GM12878 (cell line): ENCODE data around the gene MPST. TPM values are rescaled to one million over a fixed set of nuclear protein-coding genes. Genes with fewer than 3 reads are reported as not detected.

Source experiments
- ATAC-seq: fragments of 200-7000 bp; cut with Tn5 transposase; 3 replicates; pipeline ENCODE4 v1.9.1; 2020; ENCODE audit warnings: mild to moderate bottlenecking, moderate library complexity
- BruUV-seq: library from RNA; stranded (reverse); fragments of 400-500 nt; replicated peaks from 2 replicates; lab custom pipeline; 2021; lab: Mats Ljungman, UMichigan
- CTCF ChIA-PET: fragments of 300-600 bp; sonication (Branson Sonifier 250); formaldehyde crosslinking; extraction: SDS; loops from one replicate; lab custom pipeline; 2021; ENCODE audit warnings: inconsistent platforms; lab: Yijun Ruan, JAX
- POLR2A ChIA-PET: fragments of 350-600 bp; formaldehyde crosslinking; extraction: SDS; loops from one replicate; lab custom pipeline; 2021; ENCODE audit warnings: inconsistent platforms; lab: Charles Lee
- RAD21 ChIA-PET: fragments of 300-600 bp; sonication (Branson Sonifier 250); formaldehyde crosslinking; loops from one replicate; lab custom pipeline; 2023; ENCODE audit warnings: antibody characterized with exemption; ENCODE audit not compliant: unreplicated experiment; lab: Charles Lee
- SMC1A ChIA-PET: fragments of 300-600 bp; sonication (Branson Sonifier 250); formaldehyde crosslinking; loops from one replicate; lab custom pipeline; 2023; ENCODE audit not compliant: unreplicated experiment, uncharacterized antibody; lab: Charles Lee
- DNase-seq: peaks from one replicate; pipeline ENCODE4 v3.0.0-alpha.2; 2011; ENCODE audit warnings: low read depth, low spot score
- FAIRE-seq: peaks from 3 replicates; lab custom pipeline; 2011; peaks lifted over from hg19 to GRCh38; lab: Jason Lieb, UNC
- H2AFZ ChIP-seq: 2 replicates; pipeline ENCODE4 v1.6.0; 2011; ENCODE audit warnings: low read depth, low read length, control low read depth; ENCODE audit not compliant: control insufficient read depth
- H3K27ac ChIP-seq: 2 replicates; pipeline ENCODE4 v1.5.1; 2011; ENCODE audit warnings: control low read depth; ENCODE audit not compliant: control insufficient read depth, insufficient read depth
- H3K27me3 ChIP-seq, 2 experiments: replicated peaks in 1 of 2; 2 replicates each; pipeline versions ENCODE4 v1.6.0 to v1.6.1; 2011; ENCODE audit warnings: low read length in 1 of 2; ENCODE audit not compliant: control insufficient read depth in 2 of 2, insufficient read depth in 2 of 2
- H3K36me3 ChIP-seq, 2 experiments: 2 replicates each; pipeline ENCODE4 v1.5.1; 2011; ENCODE audit warnings: low read length in 1 of 2; ENCODE audit not compliant: control insufficient read depth in 2 of 2, insufficient read depth in 2 of 2
- H3K4me1 ChIP-seq: 2 replicates; pipeline ENCODE4 v1.6.1; 2011; ENCODE audit warnings: mild to moderate bottlenecking, low read length, moderate library complexity, mixed read lengths; ENCODE audit not compliant: control insufficient read depth, insufficient read depth
- H3K4me2 ChIP-seq: 2 replicates; pipeline ENCODE4 v1.6.0; 2011; ENCODE audit warnings: control low read depth; ENCODE audit not compliant: control insufficient read depth, insufficient read depth
- H3K4me3 ChIP-seq: fragments of 200-600 bp; sonication (generic); 2 replicates; pipeline ENCODE4 v1.5.1; 2016
- H3K79me2 ChIP-seq: 2 replicates; pipeline ENCODE4 v1.6.0; 2011; ENCODE audit warnings: low read length; ENCODE audit not compliant: control insufficient read depth, insufficient read depth
- H3K9ac ChIP-seq: 2 replicates; pipeline ENCODE4 v1.8.0; 2011; ENCODE audit warnings: low read length, control low read depth, mixed read lengths; ENCODE audit not compliant: control insufficient read depth, insufficient read depth
- H3K9me3 ChIP-seq: replicated peaks from 3 replicates; pipeline ENCODE4 v1.5.1; 2011; ENCODE audit warnings: mild to moderate bottlenecking, low read length; ENCODE audit not compliant: control insufficient read depth, insufficient read depth
- H4K20me1 ChIP-seq: 2 replicates; pipeline ENCODE4 v1.6.0; 2011; ENCODE audit not compliant: control insufficient read depth, insufficient read depth
- BCLAF1 ChIP-seq: fragments of 450-650 bp; IDR thresholded peaks from 2 replicates; pipeline ENCODE4 v1.6.1; 2017; ENCODE audit warnings: antibody characterized with exemption, mild to moderate bottlenecking, moderate library complexity
- BHLHE40 ChIP-seq, 2 experiments: fragments of 450-650 bp in 1 of 2; IDR thresholded peaks; 2 replicates each; pipeline ENCODE4 v1.6.1; 2011 to 2017; ENCODE audit warnings: low read depth in 2 of 2, borderline replicate concordance in 1 of 2, improper control_type of control experiment in 1 of 2, low read length in 1 of 2, mild to moderate bottlenecking in 1 of 2
- CBX5 ChIP-seq: sonication (generic); IDR thresholded peaks from 2 replicates; pipeline ENCODE4 v1.6.1; 2016; ENCODE audit warnings: low read depth, moderate library complexity, mild to moderate bottlenecking, inconsistent platforms
- CHD1 ChIP-seq: IDR thresholded peaks from 2 replicates; pipeline ENCODE4 v1.6.1; 2012; ENCODE audit warnings: low read depth, low read length, improper control_type of control experiment
- CTCF ChIP-seq, 3 experiments: IDR thresholded peaks in 2 of 3; conservative IDR thresholded peaks in 1 of 3; 2 replicates each; pipeline ENCODE4 v1.5.1; 2011; ENCODE audit warnings: low read depth in 3 of 3, low read length in 3 of 3, mild to moderate bottlenecking in 3 of 3, control low read depth in 2 of 3, moderate library complexity in 2 of 3, inconsistent platforms in 1 of 3, mixed read lengths in 1 of 3; ENCODE audit not compliant: control insufficient read depth in 2 of 3, insufficient read depth in 1 of 3; ENCODE audit errors: extremely low read depth in 1 of 3
- EZH2 ChIP-seq: IDR thresholded peaks from 2 replicates; pipeline ENCODE4 v1.6.1; 2012; ENCODE audit warnings: low read depth, mild to moderate bottlenecking, control low read depth, inconsistent platforms, low read length, borderline replicate concordance; ENCODE audit not compliant: control insufficient read depth
- IRF4 ChIP-seq: IDR thresholded peaks from 2 replicates; pipeline ENCODE4 v1.6.1; 2011; ENCODE audit warnings: low read depth, low read length
- MTA3 ChIP-seq: IDR thresholded peaks from 2 replicates; pipeline ENCODE4 v1.6.1; 2012; ENCODE audit warnings: low read length, inconsistent platforms, borderline replicate concordance
- PBX3 ChIP-seq: IDR thresholded peaks from 2 replicates; pipeline ENCODE4 v1.6.1; 2011; ENCODE audit warnings: mild to moderate bottlenecking, low read depth, low read length, moderate library complexity; ENCODE audit not compliant: insufficient replicate concordance
- RCOR1 ChIP-seq: conservative IDR thresholded peaks from 2 replicates; pipeline ENCODE4 v1.6.1; 2012; ENCODE audit warnings: low read depth, low read length, improper control_type of control experiment
- SREBF2 ChIP-seq: IDR thresholded peaks from 2 replicates; pipeline ENCODE4 v1.6.1; 2012; ENCODE audit warnings: mild to moderate bottlenecking, low read length
- TBL1XR1 ChIP-seq: IDR thresholded peaks from 2 replicates; pipeline ENCODE4 v1.6.1; 2012; ENCODE audit warnings: low read depth, low read length, improper control_type of control experiment
- ZBTB33 ChIP-seq: fragments of 450-650 bp; IDR thresholded peaks from 2 replicates; pipeline ENCODE4 v1.6.1; 2017; ENCODE audit warnings: mild to moderate bottlenecking
- WGBS: methylation state at CpG from one replicate; pipeline ENCODE4 v1.1.6; 2016; ENCODE audit warnings: low lambda C conversion rate; ENCODE audit not compliant: insufficient replicate concordance, insufficient coverage; ENCODE audit errors: missing lambda C conversion rate; 5-methylcytosine and 5-hydroxymethylcytosine counted together
- in situ Hi-C: fragments of 300-500 bp; cut with MboI; formaldehyde crosslinking; loops from 9 replicates; pipeline ENCODE4 v1.14.3; 2018; ENCODE audit warnings: mixed read lengths
- intact Hi-C: fragments of 100-400 bp; cut with micrococcal nuclease; formaldehyde crosslinking; loops from one replicate; pipeline ENCODE4 v1.14.2; 2022; ENCODE audit not compliant: unreplicated experiment
- polyA plus RNA-seq, 11 experiments: library from polyadenylated mRNA; depleted of rRNA in 4 of 11; unstranded in 6 of 11; stranded (reverse) in 5 of 11; fragments of >200 nt; fragmentation: Nextera tagmentation in 4 of 11; fragmentation: Illumina TruSeq in 1 of 11; extraction: Ambion mirVana in 4 of 11; extraction: Trizol in 1 of 11; gene quantifications; 1 replicate in 1 of 11; 2 replicates in 10 of 11; pipeline versions ENCODE4 v1.2.1 to v1.2.3, GENCODE V29; 2011 to 2016; ENCODE audit warnings: inconsistent platforms in 2 of 11, missing spikeins in 2 of 11, low read depth in 1 of 11
- total RNA-seq, 4 experiments: library from RNA; depleted of rRNA in 3 of 4; stranded (reverse); fragments of >200 nt in 3 of 4; fragmentation: Illumina TruSeq in 1 of 4; extraction: Trizol in 1 of 4; gene quantifications; 2 replicates each; pipeline versions ENCODE4 v1.2.1 to v1.2.3, GENCODE V29; 2013 to 2021

The MPST gene
- total and polyA plus RNA-seq, 10 of the 15 experiments (the other 5 are each of a cell fraction or from before 2014, with no cell fraction given), result 0.95 to 88.7 (median 38.5) TPM

GRCh38 chr22:36981247-36981775 lies 38.2 kb upstream of the MPST start:
- 58% methylated on average over 14 of the region's 16 CpGs for WGBS
- ATAC-seq, result no peak
- TF ChIP-seq BCLAF1 (no peak), EZH2 (no peak), CBX5 (no peak), ZBTB33 (no peak), PBX3 (no peak), IRF4 (no peak), MTA3 (no peak), CTCF (IDR thresholded peaks at IDR 0.05 in 2 of 3, conservative IDR thresholded peaks at IDR 0.05 in 1 of 3; ENCODE audit: control insufficient read depth in 2 of 3, extremely low read depth in 1 of 3, insufficient read depth in 1 of 3, low read depth in 3 of 3, low read length in 3 of 3) (no peak), RCOR1 (no peak), BHLHE40 (IDR thresholded peaks at IDR 0.05; ENCODE audit: borderline replicate concordance in 1 of 2, low read depth in 2 of 2, low read length in 1 of 2) (no peak), TBL1XR1 (no peak), SREBF2 (no peak), CHD1 (no peak)

More at GRCh38 chr22:36981247-36981775, 38.2 kb upstream of the MPST start:
- POLR2A ChIA-PET, result interaction anchor here (0.6 kb wide), 1 partner anchor 674 kb away, joined by 3 read pairs; no protein-coding TSS in a partner anchor
- SMC1A ChIA-PET, result interaction anchor here (0.6 to 1.5 kb wide), 5 partner anchors 74 to 434 kb away, joined by 3 to 4 read pairs (median 3); no protein-coding TSS in a partner anchor
- H2AFZ ChIP-seq, result no peak overlapping the region
- H3K9me3 ChIP-seq, result peaks cover 7% of the 10 kb centered on the region
- FAIRE-seq (no peak), DNase-seq (no peak)
- RAD21 ChIA-PET, result interaction anchor here (0.9 to 1.4 kb wide), 4 partner anchors 11 to 206 kb away, joined by 4 read pairs; no protein-coding TSS in a partner anchor
- H4K20me1 ChIP-seq, result no peaks in the 10 kb centered on the region
- no peak overlapping the region for H3K4me2 ChIP-seq
- H3K9ac ChIP-seq, result no peak overlapping the region
- H3K4me3 ChIP-seq, result no peak overlapping the region
- no peaks in the 10 kb centered on the region; the same call in 1 of the 2 replicates for H3K4me1 ChIP-seq
- H3K27ac ChIP-seq, result no peak overlapping the region
- H3K79me2 ChIP-seq, result no peaks in the 10 kb centered on the region
- in situ Hi-C loops, result loop anchor here (5.0 kb wide), 1 partner anchor 194 kb away; no protein-coding TSS in a partner anchor
- CTCF ChIA-PET, result interaction anchor here (1.5 to 18.9 kb wide), 5 partner anchors 25 to 197 kb away, joined by 4 to 310 read pairs (median 5); partner anchors contain the start of gene NCF4
- BruUV-seq, result no TSS peak
- no peaks in the 10 kb centered on the region; a peak in 1 of 4 replicates for H3K27me3 ChIP-seq
- H3K36me3 ChIP-seq, result no peaks in the 10 kb centered on the region
- intact Hi-C loops, result no loop called here
